Stimulated activated CD4-positive, alpha-beta T cell treated with anti-CD3 and anti-CD28 coated beads, TNF-alpha, amount 100 ng/mL, for 4 hours (primary cell): ENCODE results near the gene GYS2.
A peak's percentile ranks its signal among the peaks of the same experiment; 100 is the strongest.
"Not testable (repeated sequence)": the region's sequence is repeated elsewhere in the genome, so short reads cannot be mapped to it uniquely, and the experiment has no call there.

Experiments used
- DNase-seq, 3 experiments: peaks; one replicate each; pipeline ENCODE4 v3.0.0-alpha.2; 2020; ENCODE audit warnings: low read depth in 3 of 3

The GYS2 gene

GRCh38 chr12:21604245-21605101 lies at the start of gene GYS2:
TSS of gene GYS2 (minus strand) at chr12:21604847. CDS start at chr12:21604592, 255 bp downstream.
- DNase-seq, result no peak

DNA sequence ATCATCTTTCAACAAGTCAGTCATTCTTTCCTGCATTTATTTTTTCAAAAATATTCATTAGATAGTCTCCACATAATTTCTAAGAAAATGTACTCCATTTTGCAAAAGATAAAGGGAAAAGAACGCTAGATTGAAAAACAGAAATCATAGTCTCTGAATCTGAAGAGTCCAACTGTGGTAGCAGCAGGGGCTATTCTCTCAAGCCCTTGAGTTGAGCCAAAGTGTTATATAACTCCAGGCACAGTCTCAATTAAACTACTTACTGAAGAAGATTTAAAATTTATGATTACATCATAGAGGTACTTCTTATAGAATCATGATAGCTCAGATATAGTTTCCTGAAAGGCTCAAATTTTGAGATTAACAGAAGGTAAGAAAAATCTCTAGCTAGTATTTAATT lies 47.2 kb upstream of the GYS2 start:
- no peak for DNase-seq

DNA sequence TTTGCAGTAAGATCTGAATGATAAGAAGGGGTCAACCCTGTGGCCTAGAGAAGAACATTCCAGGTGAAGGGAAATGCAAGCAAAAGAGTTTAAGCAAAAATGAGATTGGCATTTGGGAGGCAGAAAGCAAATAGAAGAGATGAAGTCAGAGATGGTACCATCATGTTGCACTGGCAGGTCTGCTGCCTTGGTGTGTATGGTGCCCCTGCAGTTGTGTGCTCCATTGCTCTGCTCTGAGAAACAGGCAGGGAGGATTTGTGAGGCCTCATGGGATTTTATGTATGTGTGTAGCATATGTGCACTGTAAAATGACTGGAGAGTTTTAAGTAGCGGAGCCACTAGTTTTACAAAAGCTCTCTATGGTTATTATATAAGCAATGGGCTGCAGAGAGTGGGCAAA lies 46.4 kb upstream of the GYS2 start:
- no peak for DNase-seq

GRCh38 chr12:21649034-21649433 lies 44.4 kb upstream of the GYS2 start:
- no peak for DNase-seq

GRCh38 chr12:21648378-21648777 lies 43.7 kb upstream of the GYS2 start:
- no peak for DNase-seq

DNA sequence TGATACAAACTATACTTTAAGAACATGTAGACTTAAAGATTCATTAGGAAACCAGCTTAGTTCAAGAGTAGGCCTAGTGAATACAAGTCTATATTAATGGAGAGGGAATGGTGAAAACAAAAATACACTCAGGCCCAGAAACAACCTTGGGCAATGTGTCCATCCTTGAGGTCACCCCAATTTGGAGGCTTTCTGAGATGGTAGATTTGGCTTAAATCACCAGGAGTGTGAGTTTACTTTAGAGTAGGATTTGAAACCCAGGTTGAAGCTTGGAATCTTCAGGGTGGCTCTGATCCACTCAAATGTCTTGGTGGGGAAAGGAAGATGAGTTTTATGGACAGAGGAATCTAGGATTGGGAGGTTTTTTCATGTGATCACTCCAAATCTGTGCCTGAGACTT lies 42.5 kb upstream of the GYS2 start:
- DNase-seq, result no peak

GRCh38 chr12:21645041-21645500 lies 40.4 kb upstream of the GYS2 start:
- DNase-seq, result not testable (repeated sequence)

DNA sequence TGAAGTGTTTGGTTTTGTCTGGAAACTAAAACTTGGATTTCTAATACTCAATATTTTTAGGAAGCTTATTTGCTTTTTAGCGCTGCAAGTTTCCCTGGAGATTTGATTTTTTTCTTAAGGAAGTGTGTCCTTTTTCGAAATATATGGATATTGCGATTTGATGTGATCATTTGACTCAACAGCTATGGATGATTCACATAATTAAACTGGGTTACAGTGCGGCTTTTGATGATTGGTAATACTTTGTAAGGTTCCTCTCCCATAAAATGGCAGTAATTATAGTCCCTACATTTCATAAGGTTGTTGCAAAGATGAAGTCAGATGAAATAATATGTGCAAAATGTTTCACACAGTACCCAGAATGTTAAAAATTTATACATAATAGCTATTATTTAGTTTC lies 39.9 kb upstream of the GYS2 start:
- no peak for DNase-seq

DNA sequence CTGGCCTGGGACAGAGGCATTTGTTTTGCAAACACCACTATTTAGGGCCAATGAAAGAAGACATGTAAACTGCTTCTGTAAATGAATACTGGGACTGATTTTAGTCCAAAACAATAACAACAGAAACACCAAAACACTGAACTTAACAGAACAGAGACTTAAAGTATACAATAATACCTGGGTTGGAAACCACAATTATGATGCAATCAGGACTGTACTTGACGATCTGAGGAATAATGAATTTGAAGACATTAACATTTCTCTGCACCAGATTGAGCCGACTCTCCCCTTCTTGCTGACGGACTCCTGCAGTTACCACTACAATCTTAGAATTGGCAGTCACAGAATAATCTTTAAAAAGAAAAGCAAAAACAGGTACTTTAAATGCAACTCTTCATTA lies 39.1 kb upstream of the GYS2 start:
- no peak for DNase-seq

GRCh38 chr12:21642707-21643389 lies 38.2 kb upstream of the GYS2 start:
- no peak for DNase-seq

- no peak for DNase-seq
Observed at GRCh38 chr12:21638054-21638891, 33.6 kb upstream of the GYS2 start.

GRCh38 chr12:21634245-21634644 lies 29.6 kb upstream of the GYS2 start:
- DNase-seq, result no peak

- DNase-seq, result no peak
Observed at GRCh38 chr12:21631367-21631766, 26.7 kb upstream of the GYS2 start.

DNA sequence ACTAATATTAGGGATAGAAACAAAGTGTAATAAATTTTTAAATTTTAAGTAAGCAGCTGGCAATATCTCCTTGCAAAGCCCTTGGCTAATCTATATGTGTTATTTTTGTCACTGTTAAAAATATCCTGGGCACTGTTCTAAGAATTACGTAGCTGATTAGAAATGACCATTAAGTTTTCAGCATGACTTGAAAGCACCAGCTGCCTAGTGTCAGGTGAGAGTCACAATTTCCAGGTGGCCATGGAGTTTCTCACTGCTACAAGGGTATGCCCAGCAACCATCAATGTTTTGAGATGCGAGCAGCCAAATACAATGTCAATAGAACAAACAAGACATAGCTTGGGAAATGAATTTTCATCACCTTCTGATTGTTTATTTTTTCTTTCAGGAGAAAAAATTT lies 23.3 kb upstream of the GYS2 start:
- DNase-seq, result no peak

DNA sequence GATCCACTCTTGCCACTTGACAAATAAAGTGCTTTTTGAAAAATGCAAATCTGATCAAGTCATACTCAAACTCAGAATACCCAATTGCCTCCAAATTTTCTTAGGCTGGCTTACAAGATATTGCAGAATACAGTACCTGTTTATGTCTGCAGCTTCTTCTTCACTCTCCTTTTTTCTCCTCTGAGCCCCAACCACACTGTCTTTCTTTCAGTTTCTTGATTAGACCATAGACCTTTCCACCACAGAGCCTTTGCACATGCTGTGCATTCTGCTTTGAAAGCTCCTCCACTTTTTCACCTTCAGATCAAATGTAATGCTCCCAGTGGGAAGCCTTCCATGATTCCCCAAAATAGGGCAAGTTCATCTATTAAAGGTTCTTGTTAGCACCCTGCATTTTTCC lies 13.9 kb upstream of the GYS2 start:
- DNase-seq, result no peak

GRCh38 chr12:21617030-21617429 lies 12.4 kb upstream of the GYS2 start:
- no peak for DNase-seq

GRCh38 chr12:21615431-21615830 lies 10.8 kb upstream of the GYS2 start:
- peak in 1 of 3 experiments; percentile 3 for DNase-seq

DNA sequence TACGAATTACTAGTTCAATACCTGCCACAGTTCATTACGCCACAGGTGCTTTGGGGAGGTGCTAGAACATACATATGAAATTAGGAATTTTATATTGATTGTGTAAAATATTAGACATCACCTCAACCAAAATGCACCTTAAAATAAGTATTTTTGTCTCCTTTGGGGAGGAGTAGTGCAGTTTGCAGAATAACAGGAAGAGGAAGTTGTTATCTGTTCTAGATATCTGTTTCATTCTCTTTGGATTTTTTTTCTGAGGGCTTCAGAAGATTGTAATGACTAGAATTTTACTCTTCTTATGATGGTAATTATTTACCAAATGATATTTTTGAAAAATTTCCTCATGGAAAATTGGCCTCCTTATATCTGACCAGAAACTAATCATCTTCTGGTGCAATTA lies 9.9 kb upstream of the GYS2 start:
- DNase-seq, result no peak

DNA sequence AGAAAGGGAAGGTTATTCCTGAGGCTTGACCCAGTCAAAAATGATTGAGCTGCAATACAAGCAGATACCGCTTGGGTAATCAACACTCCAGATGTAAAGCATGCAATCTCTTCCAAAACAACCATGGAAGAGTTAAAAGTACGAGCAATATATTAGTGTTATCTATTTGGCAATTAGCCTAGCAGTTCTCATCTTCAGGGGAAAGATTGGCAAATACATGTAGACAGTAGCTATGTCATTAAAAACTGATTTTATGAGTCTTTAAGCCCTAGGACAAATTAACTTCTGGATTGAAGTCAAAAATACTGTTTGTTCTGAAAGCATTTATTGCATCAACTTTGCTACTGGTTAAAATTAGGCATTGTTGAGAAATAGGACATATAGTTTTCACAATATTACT lies 9.3 kb upstream of the GYS2 start:
- DNase-seq, result no peak

DNA sequence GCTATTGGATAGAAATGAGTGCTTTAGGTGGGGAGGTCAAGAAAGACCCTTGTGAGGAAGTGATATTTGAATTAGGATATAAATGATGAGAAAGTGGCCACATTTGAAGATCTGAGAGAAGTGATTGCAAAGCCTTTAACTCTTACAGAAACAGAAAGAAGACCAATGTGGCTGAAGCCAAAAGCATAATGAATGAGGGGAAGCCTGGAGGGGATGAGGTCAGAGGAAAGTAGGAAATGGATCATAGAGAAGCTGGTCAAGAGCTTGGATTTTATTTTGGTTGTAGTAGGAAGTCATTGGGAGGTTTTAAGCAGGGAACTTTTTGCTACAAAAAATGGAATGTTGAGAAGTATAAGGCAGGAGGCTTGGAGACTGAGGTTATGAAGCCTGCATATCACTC lies 3.5 kb upstream of the GYS2 start:
- no peak for DNase-seq

GRCh38 chr12:21607701-21608100 lies 3.1 kb upstream of the GYS2 start:
- DNase-seq, result no peak

- DNase-seq, result no peak
Observed at GRCh38 chr12:21606175-21606574, 1.5 kb upstream of the GYS2 start.
